NT2/D1 (cell line): ENCODE results near the gene ARMC9.
"Not testable (repeated sequence)": the region's sequence is repeated elsewhere in the genome, so short reads cannot be mapped to it uniquely, and the experiment has no call there.

Experiments used
- DNase-seq: peaks from one replicate; pipeline ENCODE4 v3.0.0-alpha.2; 2011; ENCODE audit warnings: low read depth, low spot score
- H3K27me3 ChIP-seq: 2 replicates; pipeline ENCODE4 v1.6.0; 2011; ENCODE audit warnings: mild to moderate bottlenecking; ENCODE audit not compliant: insufficient read length, insufficient read depth
- H3K36me3 ChIP-seq: 2 replicates; pipeline ENCODE4 v1.6.1; 2011; ENCODE audit warnings: mild to moderate bottlenecking, low read length, mixed read lengths; ENCODE audit not compliant: insufficient read depth, insufficient read length
- H3K4me1 ChIP-seq: 2 replicates; pipeline ENCODE4 v1.5.1; 2011; ENCODE audit not compliant: insufficient read depth, insufficient read length
- H3K4me3 ChIP-seq: 2 replicates; pipeline ENCODE4 v1.5.1; 2011; ENCODE audit warnings: low read depth; ENCODE audit not compliant: insufficient read length
- H3K9ac ChIP-seq: 2 replicates; pipeline ENCODE4 v1.6.0; 2011; ENCODE audit warnings: low read depth; ENCODE audit not compliant: insufficient read length
- H3K9me3 ChIP-seq: 2 replicates; pipeline ENCODE4 v1.5.1; 2011; ENCODE audit warnings: mild to moderate bottlenecking, low read length; ENCODE audit not compliant: insufficient read depth
- SUZ12 ChIP-seq: IDR thresholded peaks from 2 replicates; pipeline ENCODE4 v1.6.1; 2011; ENCODE audit not compliant: insufficient read length, insufficient read depth; ENCODE audit errors: extremely low read depth
- YY1 ChIP-seq: IDR thresholded peaks from 2 replicates; pipeline ENCODE4 v1.6.1; 2011; ENCODE audit not compliant: insufficient read length, insufficient read depth
- ZNF274 ChIP-seq: IDR thresholded peaks from 2 replicates; pipeline ENCODE4 v1.6.1; 2011; ENCODE audit warnings: mild to moderate bottlenecking, low read depth, low read length

ARMC9 gene

DNA sequence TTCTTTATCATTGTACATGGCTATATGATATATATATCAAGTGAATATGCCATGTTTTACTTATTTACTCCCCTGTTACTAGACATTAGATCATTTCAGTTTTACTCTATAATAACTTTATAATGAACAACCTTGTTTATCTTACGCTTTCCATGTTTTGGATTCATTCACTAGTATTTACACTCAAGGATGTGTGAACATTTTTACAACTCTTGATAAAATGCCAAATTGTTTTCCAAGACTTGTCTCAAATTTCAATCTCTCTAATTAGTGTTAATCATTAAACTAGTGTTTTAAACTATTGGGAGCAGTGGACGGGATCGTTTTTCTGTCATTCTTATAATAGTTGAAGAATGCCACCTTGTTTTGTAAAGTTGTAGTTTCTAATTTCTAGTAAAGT lies 145.6 kb downstream of the ARMC9 start:
- Histone ChIP-seq H3K27me3 (no peaks in the 10 kb centered on the region), H3K4me1 (peaks cover 5% of the 10 kb centered on the region), H3K9me3 (no peaks in the 10 kb centered on the region), H3K4me3 (no peak overlapping the region), H3K9ac (no peak overlapping the region), H3K36me3 (peaks cover 6% of the 10 kb centered on the region)
- DNase-seq: no peak
- TF ChIP-seq ZNF274 (no peak), YY1 (no peak), SUZ12 (no peak)

DNA sequence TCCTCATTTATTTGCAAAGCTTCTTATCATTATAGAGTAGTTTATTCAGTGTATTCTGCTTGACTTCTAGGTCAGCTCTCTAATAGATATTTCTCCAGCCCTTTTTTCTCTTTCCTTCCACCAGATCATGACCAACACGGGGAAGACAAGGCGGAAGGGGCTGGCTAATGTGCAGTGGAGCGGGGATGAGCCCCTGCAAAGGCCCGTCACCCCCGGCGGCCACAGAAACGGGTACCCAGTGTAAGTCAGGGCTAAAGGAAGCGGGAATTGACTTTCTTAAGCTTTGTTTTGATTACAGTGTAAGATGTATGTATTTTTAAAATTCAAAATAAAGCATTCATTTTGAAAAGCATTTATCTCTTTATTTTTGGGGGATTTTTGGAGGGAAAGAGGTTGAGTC lies 146.4 kb downstream of the ARMC9 start:
- DNase-seq: no peak
- Histone ChIP-seq H3K9me3 (no peaks in the 10 kb centered on the region), H3K4me1 (peaks cover 5% of the 10 kb centered on the region), H3K36me3 (peaks cover 6% of the 10 kb centered on the region), H3K27me3 (no peaks in the 10 kb centered on the region), H3K9ac (no peak overlapping the region), H3K4me3 (no peak overlapping the region)
- TF ChIP-seq SUZ12 (no peak), YY1 (no peak), ZNF274 (no peak)

DNA sequence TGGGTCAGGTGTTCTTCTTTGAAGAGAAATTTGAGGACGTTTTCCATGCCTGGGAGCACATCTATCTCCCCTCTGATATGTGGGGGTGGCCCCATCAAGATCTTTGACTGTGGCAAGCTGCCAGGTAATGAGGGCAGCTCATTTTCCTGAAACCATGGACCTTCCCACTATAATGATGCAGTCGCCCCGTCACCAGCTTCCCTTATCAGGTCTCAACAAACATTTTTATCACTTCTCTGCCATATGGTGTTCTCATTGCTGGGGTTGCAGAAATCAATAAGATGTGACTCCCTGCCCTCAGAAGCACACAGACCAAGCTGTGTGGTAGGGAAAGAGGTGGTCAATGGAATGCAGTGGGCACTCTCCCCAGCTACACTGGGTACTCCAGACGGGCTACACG lies 148.7 kb downstream of the ARMC9 start:
- Histone ChIP-seq H3K36me3 (peaks cover 6% of the 10 kb centered on the region), H3K9ac (no peak overlapping the region), H3K4me3 (no peak overlapping the region), H3K27me3 (no peaks in the 10 kb centered on the region), H3K4me1 (peaks cover 5% of the 10 kb centered on the region), H3K9me3 (no peaks in the 10 kb centered on the region)
- no peak for TF ChIP-seq ZNF274
- no peak for TF ChIP-seq YY1
- TF ChIP-seq SUZ12: no peak
- no peak for DNase-seq

DNA sequence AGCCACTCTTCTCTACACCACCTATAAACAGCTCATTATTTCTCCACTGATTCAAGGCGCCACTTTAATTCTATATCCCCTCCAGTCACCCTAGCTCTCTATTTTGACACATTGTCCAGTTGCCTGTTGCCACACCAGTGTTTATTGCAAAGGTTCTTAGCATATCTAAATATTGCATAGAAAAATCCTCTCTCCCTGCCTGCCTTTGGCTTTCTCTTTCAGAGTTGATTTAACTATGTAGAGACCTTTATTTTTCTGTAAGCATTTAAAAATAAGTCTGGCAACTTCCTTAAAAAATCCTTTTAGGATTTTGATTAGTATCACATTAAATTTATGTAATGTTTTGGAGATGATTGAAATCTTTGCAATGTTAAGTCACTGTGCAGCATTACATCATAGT lies 149.2 kb downstream of the ARMC9 start:
- H3K4me3 ChIP-seq: no peak overlapping the region
- H3K9ac ChIP-seq: no peak overlapping the region
- TF ChIP-seq SUZ12: no peak
- TF ChIP-seq ZNF274: no peak
- TF ChIP-seq YY1: no peak
- no peaks in the 10 kb centered on the region for H3K27me3 ChIP-seq
- H3K4me1 ChIP-seq: no peaks in the 10 kb centered on the region
- no peaks in the 10 kb centered on the region for H3K9me3 ChIP-seq
- no peak for DNase-seq
- peaks cover 6% of the 10 kb centered on the region for H3K36me3 ChIP-seq

DNA sequence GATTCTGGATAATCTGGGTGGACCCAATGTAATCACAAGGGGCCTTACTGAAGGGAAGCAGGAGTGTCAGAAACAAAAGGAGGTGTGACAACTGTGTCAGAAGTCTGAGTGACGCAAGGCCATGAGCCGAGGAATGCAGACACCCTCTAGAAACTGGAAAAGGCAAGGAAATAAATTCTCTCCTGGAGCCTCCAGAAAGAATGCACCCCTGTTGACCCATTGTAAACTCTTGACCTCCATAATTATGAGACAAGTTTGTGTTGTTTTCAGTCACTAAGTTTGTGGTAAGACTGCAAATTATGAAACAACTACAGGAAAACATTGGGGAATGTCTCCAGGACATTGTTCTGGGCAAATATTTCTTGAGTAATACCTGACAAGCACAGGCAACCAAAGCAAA lies 149.7 kb downstream of the ARMC9 start:
- Histone ChIP-seq H3K4me3 (no peak overlapping the region), H3K9ac (no peak overlapping the region), H3K9me3 (no peaks in the 10 kb centered on the region), H3K36me3 (peaks cover 6% of the 10 kb centered on the region), H3K27me3 (no peaks in the 10 kb centered on the region), H3K4me1 (no peaks in the 10 kb centered on the region)
- TF ChIP-seq YY1: no peak
- no peak for TF ChIP-seq SUZ12
- TF ChIP-seq ZNF274: no peak
- DNase-seq: no peak

DNA sequence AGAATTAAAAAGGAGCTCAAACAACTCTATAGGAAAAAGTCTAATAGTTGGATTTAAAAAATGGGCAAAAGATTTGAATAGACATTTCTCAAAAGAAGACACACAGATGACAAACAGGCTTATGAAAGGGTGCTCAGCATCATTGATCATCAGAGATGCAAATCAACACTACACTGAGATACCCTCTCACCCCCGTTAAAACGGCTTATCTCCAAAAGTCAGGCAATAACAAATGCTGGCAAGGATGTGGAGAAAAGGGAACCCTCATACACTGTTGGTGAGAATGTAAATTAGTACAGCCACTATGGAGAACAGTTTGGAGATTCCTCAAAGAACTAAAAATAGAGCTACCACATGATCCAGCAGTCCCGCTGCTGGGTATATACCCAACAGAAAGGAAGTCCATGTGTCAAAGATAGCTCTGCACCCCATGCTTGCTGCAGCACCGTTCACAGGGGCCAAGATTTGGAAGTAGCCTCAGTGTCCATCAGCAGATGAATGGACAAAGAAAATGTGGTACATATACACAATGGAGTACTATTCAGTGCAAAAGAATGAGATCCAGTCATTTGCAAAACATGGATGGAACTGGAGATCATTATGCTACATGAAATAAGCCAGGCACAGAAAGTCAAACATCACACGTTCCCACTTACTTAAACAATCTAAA lies 150.4 kb downstream of the ARMC9 start:
- Histone ChIP-seq H3K4me1 (no peaks in the 10 kb centered on the region), H3K9ac (no peak overlapping the region), H3K9me3 (no peaks in the 10 kb centered on the region), H3K4me3 (no peak overlapping the region), H3K36me3 (peaks cover 6% of the 10 kb centered on the region), H3K27me3 (no peaks in the 10 kb centered on the region)
- TF ChIP-seq ZNF274 (no peak), SUZ12 (no peak), YY1 (no peak)
- no peak for DNase-seq

DNA sequence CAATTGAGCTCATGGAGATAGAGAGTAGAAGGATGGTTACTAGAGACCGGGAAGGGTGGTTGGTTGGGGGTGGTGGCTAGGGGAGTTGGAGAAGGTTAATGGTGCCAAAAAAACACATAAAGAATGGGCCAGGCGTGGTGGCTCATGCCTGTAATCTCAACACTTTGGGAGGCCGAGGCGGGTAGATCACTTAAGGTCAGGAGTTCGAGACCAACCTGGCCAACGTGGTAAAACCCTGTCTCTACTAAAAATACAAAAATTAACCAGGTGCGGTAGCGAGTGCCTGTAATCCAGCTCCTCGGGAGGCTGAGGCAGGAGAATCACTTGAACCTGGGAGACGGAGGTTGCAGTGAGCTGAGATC lies 150.9 kb downstream of the ARMC9 start:
- not testable (repeated sequence) for H3K4me1 ChIP-seq, H3K36me3 ChIP-seq, H3K4me3 ChIP-seq, H3K9ac ChIP-seq, H3K27me3 ChIP-seq, H3K9me3 ChIP-seq, DNase-seq

DNA sequence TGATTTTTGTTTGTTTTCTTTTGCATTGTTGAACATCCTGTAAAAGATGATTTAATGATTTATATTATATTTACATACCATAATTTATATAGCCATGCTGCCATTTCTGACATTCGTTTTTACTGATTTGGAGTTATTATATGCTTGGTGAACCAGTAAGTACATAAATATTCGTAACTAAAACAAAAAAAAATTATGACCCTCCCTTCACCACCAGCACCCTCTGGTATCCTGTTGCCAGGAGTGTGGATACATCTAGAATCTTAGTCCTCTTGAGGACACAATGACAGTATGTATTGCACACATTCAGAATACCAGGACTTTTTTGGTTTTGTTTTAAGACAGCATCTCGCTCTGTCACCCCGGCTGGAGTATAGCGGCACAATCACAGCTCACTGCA lies 153.2 kb downstream of the ARMC9 start:
- TF ChIP-seq YY1 (no peak), SUZ12 (no peak), ZNF274 (no peak)
- Histone ChIP-seq H3K9me3 (no peaks in the 10 kb centered on the region), H3K9ac (no peak overlapping the region), H3K4me1 (peaks cover 6% of the 10 kb centered on the region), H3K36me3 (peaks cover 4% of the 10 kb centered on the region), H3K27me3 (no peaks in the 10 kb centered on the region), H3K4me3 (no peak overlapping the region)
- DNase-seq: no peak
